HG03060 (cell line): ENCODE results near the gene TIMM10.
"Not testable (repeated sequence)": the region's sequence is repeated elsewhere in the genome, so short reads cannot be mapped to it uniquely, and the experiment has no call there.

ENCODE experiments used
- ATAC-seq: cut with Tn5 transposase; IDR thresholded peaks from one replicate; pipeline ENCODE4 v1.9.1; 2021; ENCODE audit warnings: low read depth, moderate number of reproducible peaks; ENCODE audit not compliant: unreplicated experiment

The TIMM10 gene

GRCh38 chr11:57543593-57543992 is 13.0 kb upstream of the TIMM10 start:
- ATAC-seq, result no peak

DNA sequence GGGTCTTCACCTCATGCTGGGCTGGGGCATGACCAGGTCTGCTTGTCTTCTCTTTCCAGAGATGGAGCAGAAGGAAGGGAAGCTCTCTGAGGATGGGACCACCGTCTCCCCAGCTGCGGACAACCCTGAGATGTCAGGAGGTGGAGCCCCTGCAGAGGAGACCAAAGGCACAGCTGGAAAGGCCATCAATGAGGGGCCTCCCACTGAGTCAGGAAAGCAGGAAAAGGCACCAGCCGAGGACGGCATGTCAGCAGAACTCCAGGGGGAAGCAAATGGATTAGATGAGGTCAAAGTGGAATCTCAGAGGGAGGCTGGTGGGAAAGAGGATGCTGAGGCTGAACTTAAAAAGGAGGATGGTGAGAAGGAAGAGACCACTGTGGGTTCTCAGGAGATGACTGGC is 12.0 kb upstream of the TIMM10 start:
- no peak for ATAC-seq

DNA sequence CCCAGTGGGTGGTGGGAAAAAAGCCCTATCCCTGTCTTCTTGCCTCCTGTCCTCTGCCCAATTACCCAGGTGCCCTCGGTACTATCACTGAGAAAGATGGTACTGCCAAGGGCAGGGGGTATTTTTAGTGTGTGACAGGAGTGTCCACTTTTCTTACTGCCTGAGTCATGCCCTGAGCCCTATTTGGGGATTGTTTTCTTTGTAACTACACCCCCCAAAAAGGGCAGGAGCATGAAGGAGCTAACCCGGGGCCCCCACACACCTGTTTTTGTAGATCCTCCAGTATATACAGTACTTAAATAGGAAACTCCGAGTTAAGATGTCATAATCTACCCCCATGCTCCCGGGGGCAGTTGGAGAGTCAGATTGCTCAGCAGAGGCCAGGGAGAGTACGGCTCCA is 10.6 kb upstream of the TIMM10 start:
- ATAC-seq, result no peak

DNA sequence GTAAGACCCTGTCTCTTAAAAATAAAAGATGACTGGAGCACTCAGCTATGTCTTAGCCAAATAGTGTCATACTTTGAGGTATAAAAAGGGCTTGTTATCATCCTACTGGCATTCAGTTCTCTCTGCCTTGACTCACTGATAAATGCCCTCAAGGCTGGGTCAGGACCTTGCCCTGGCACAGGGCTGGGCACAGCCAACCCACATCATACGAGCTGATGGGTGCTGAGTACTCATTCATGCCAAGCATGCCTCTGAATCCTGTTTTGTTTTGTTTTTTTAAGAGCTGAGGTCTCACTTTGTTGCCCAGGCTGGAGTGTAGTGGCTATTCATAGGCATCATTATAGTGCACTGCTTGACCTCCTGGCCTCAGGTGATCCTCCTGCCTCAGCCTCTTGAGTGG is 8.8 kb upstream of the TIMM10 start:
- ATAC-seq, result no peak

DNA sequence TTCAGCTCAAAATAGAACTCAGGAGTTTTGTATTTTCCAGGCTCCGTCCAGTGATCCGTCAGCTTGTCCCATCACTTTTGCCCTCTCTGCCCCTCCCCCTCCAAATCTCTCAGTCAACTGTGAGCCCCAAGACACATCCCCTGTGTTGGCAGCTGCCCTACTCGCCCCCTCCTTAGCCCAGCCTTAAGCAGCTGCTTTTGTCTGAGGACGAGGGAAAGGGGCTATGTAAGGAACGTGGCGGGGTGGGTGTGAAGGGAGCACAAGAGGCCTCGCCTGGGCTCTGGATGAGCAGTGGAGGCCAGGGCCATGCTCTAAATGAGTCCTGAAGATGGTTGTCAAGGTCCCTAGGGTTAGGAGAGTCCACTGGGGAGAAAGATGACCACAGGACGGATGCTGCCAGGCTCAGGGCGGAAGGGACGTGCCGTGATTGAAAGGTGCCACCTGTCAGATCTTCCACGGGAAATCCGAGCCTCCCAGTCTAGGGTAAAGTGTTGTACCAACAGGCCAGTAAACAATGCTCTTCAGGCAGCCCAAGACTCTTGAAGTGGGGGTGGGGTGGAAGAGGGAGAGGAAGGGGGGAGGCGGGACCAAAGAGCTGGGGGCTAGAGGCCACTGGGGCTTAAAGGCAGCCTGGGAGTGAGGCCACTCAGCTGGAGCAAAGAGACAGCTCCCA is 6.5 kb upstream of the TIMM10 start, which contains the start of gene SMTNL1:
Gene SMTNL1, plus strand, starts transcription at position 649 of the 673 bp plus-strand sequence. CDS start 5,048 bp downstream, outside the sequence.
- ATAC-seq, result no peak

GRCh38 chr11:57534449-57534848 is 3.9 kb upstream of the TIMM10 start:
- ATAC-seq, result not testable (repeated sequence)

GRCh38 chr11:57530215-57530595 is 349 bp downstream of the TIMM10 start:
- no peak for ATAC-seq

DNA sequence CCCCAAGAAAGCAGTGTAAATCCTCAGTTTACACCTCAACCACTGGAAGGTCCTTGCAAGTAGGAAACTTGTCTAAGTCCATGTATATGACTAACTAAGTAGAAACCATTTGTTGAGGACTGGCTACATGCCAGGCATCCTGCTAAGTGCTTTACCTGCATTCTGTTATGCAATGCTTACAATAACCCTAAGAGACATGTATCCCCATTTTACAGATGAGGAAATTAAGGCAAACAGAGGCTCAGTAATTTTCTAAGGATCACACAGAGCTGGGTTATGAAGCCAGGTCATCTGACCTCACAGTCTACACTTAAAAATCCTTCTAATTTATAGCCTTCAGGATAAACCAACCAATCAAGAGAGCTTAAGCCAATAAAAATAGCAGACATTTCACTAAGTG is 1.5 kb downstream of the TIMM10 start:
- no peak for ATAC-seq

GRCh38 chr11:57527056-57527631 is 3.4 kb downstream of the TIMM10 start:
- no peak for ATAC-seq

DNA sequence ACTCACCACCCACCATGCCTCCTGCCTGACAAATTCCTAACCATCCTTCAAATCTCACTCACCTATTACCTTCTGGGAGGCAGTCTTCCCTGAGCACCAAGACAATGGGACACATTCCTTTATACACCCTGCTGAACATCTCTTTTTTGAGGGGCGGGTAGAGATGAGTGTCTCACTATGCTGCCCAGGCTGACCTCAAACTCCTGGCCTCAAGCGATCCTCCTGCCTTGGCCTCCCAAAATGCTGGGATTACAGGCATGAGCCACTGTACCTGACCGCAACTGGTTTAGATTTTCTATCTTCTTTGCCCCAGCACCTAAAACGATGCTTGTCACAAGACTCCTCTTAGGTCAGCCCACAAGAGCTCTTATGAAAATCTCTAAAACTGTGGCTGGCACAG is 7.1 kb downstream of the TIMM10 start:
- no peak for ATAC-seq

GRCh38 chr11:57521116-57521515 is 9.4 kb downstream of the TIMM10 start:
- ATAC-seq, result no peak

GRCh38 chr11:57516061-57516443 is 14.5 kb downstream of the TIMM10 start:
- no peak for ATAC-seq

GRCh38 chr11:57515332-57516060 is 15.1 kb downstream of the TIMM10 start, which contains the start of gene SLC43A1:
Gene SLC43A1, minus strand, starts transcription at chr11:57515702. Its CDS starts 1,591 bp downstream, at chr11:57514111.
- ATAC-seq, result no peak

GRCh38 chr11:57514538-57515331 is 15.8 kb downstream of the TIMM10 start:
- no peak for ATAC-seq

DNA sequence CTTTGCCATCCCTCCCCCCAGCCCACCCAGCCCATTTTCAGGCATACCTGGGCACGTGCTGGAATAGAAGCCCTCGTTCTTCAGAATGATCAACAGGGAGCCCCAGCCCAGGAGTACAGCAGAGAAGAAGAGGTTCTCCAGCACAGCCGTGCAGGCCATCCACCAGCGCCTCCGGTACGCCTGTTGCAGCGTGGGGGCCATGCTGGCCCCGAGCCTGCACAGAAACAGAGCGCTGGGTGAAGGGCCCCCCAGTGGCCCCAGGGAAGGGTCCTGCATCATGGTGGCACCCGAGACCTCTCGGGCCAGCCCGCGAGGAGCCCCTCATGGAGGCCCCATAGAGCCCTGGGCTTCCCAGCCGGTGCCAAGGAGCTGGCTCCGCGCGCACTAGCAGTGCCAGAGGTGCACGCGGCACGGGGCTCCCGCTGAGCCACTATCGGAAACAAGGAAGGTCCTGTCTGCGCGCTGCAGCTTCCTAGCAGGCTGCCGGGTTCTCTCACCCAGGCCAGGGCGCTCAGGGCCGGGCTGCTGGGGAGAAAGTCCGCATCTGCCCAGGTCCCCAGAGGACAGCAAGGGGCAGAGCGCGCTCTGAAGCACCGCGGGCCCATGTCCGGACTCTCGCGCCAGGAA is 16.5 kb downstream of the TIMM10 start:
- no peak for ATAC-seq

DNA sequence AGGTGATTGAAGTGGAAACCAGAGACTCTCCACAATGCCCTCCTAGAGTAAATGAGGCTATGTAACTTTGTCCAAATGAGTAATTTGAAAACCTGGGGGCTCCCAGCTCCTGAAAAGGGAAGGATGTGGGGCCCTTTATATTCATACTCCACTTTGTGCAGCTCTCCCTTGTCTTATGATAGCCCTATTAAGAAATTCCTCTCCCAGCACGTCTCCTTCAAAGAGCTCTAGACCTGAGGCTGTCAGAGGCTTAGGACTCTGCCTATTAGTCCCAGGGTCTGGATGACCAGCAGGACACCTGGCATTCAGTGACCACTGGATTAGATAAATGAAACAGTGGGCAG is 17.1 kb downstream of the TIMM10 start:
- ATAC-seq, result no peak

DNA sequence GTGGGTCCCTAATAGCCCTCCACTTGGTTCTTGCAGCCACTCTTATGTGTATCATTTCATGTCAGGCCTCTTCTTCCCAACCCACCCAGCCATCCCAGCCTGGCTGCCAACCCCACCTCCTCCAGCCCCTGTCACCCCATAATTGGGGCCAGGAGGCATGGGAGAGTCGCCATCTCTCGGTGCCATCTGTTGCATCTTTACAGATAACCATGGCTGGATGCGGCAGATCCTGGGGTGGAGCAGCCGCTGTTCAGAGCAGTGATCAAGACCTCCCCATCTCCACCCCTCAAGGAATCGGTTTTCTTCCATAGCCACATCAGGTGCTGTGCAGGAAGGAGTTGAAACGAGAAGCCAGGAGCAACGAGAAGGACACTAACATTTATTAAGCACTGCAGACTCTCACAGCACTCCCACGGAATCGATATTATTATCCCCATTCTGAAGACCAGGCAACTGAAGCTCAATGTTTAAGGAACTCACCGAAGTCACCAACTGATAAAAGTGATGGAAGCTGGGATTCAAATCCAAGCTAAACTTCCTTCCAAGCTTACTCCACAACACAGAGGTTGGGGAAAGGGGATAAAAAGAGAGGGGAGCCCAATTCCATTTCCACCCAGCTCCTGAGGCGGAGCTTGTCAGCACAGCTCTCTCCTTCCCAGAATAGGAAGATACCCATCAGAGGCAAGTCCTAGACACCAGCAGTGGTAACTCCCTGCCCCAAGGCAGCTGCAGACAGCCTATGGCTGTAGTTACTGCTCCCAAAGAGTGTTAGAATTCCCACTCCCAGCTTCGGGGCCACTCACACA is 17.7 kb downstream of the TIMM10 start:
- ATAC-seq, result no peak

- no peak for ATAC-seq
Measured at GRCh38 chr11:57511741-57512430, 18.7 kb downstream of the TIMM10 start.
